HEK293 (cell line): ENCODE data around the gene GAREM1.

Experiments used
- CTCF ChIA-PET: fragments of 350-600 bp; formaldehyde crosslinking; extraction: SDS; loops from one replicate; lab custom pipeline; 2021; ENCODE audit warnings: antibody characterized with exemption; lab: Yijun Ruan, JAX
- POLR2A ChIA-PET: fragments of 300-600 bp; formaldehyde crosslinking; extraction: SDS; loops from one replicate; lab custom pipeline; 2020; ENCODE audit warnings: antibody characterized with exemption, inconsistent platforms; lab: Yijun Ruan, JAX
- H3K27ac ChIP-seq: fragments of 200-500 bp; sonication (Bioruptor generic); 2 replicates; pipeline ENCODE4 v1.5.1; 2014; ENCODE audit warnings: low read depth, low read length, control low read depth, inconsistent platforms; ENCODE audit errors: extremely low read depth
- H3K36me3 ChIP-seq, 2 experiments: fragments of 200-500 bp in 1 of 2; sonication (Bioruptor generic) in 1 of 2; 1 replicate in 1 of 2; 2 replicates in 1 of 2; pipeline ENCODE4 v1.5.1; 2014 to 2017; ENCODE audit warnings: inconsistent platforms in 2 of 2, low read length in 2 of 2; ENCODE audit not compliant: control insufficient read depth in 2 of 2, insufficient read depth in 1 of 2
- H3K4me1 ChIP-seq: fragments of 200-500 bp; sonication (Bioruptor generic); 2 replicates; pipeline ENCODE4 v1.5.1; 2014; ENCODE audit warnings: mild to moderate bottlenecking, low read length, inconsistent platforms; ENCODE audit not compliant: control insufficient read depth, insufficient read depth
- H3K4me3 ChIP-seq: 2 replicates; pipeline ENCODE4 v1.5.1; 2011; ENCODE audit warnings: low read depth, mild to moderate bottlenecking, control low read depth, low read length, moderate library complexity
- H3K9me3 ChIP-seq: fragments of 200-500 bp; sonication (Bioruptor generic); 2 replicates; pipeline ENCODE4 v1.5.1; 2014; ENCODE audit warnings: low read depth, low read length, inconsistent platforms; ENCODE audit not compliant: control insufficient read depth, insufficient read depth
- GLIS1 ChIP-seq: fragments of 450-650 bp; formaldehyde crosslinking; IDR thresholded peaks from 2 replicates; pipeline ENCODE4 v1.5.1; 2016; ENCODE audit warnings: missing biosample characterization, missing genetic modification characterization
- HOXC10 ChIP-seq: sonication (generic); formaldehyde crosslinking; IDR thresholded peaks from 2 replicates; pipeline ENCODE4 v1.8.1; 2023; ENCODE audit warnings: mild to moderate bottlenecking, missing genetic modification reagents
- RBAK ChIP-seq: fragments of 450-650 bp; formaldehyde crosslinking; IDR thresholded peaks from 2 replicates; pipeline ENCODE4 v1.5.1; 2016; ENCODE audit warnings: missing biosample characterization, missing genetic modification characterization
- SCRT2 ChIP-seq: fragments of 450-650 bp; formaldehyde crosslinking; IDR thresholded peaks from 2 replicates; pipeline ENCODE4 v1.5.1; 2016; ENCODE audit warnings: missing biosample characterization, missing genetic modification characterization
- TCF7L2 ChIP-seq: IDR thresholded peaks from 2 replicates; pipeline ENCODE4 v1.6.1; 2011; ENCODE audit warnings: low read depth, mild to moderate bottlenecking, inconsistent platforms, low read length, moderate library complexity, borderline replicate concordance
- TRIM28 ChIP-seq: IDR thresholded peaks from 2 replicates; pipeline ENCODE4 v1.6.1; 2011; ENCODE audit warnings: low read length, control low read depth, borderline replicate concordance
- ZFP41 ChIP-seq: fragments of 450-650 bp; formaldehyde crosslinking; IDR thresholded peaks from 2 replicates; pipeline ENCODE4 v1.5.1; 2016; ENCODE audit warnings: missing biosample characterization, missing genetic modification characterization, borderline replicate concordance
- ZNF132 ChIP-seq: fragments of 450-650 bp; formaldehyde crosslinking; IDR thresholded peaks from 2 replicates; pipeline ENCODE4 v1.5.1; 2017; ENCODE audit warnings: missing biosample characterization, missing genetic modification characterization, borderline replicate concordance
- ZNF133 ChIP-seq: fragments of 450-650 bp; formaldehyde crosslinking; IDR thresholded peaks from 2 replicates; pipeline ENCODE4 v1.5.1; 2016; ENCODE audit warnings: missing biosample characterization, missing genetic modification characterization
- ZNF16 ChIP-seq: fragments of 450-650 bp; formaldehyde crosslinking; IDR thresholded peaks from 2 replicates; pipeline ENCODE4 v1.5.1; 2016; ENCODE audit warnings: low read depth, missing biosample characterization, missing genetic modification characterization
- ZNF221 ChIP-seq: fragments of 450-650 bp; formaldehyde crosslinking; IDR thresholded peaks from 2 replicates; pipeline ENCODE4 v1.5.1; 2017; ENCODE audit warnings: missing biosample characterization, missing genetic modification characterization, borderline replicate concordance
- ZNF223 ChIP-seq: fragments of 450-650 bp; formaldehyde crosslinking; IDR thresholded peaks from 2 replicates; pipeline ENCODE4 v1.5.1; 2016; ENCODE audit warnings: missing biosample characterization, missing genetic modification characterization
- ZNF311 ChIP-seq: fragments of 450-650 bp; formaldehyde crosslinking; IDR thresholded peaks from 2 replicates; pipeline ENCODE4 v1.5.1; 2017; ENCODE audit warnings: missing biosample characterization, missing genetic modification characterization, borderline replicate concordance
- ZNF350 ChIP-seq: fragments of 450-650 bp; formaldehyde crosslinking; IDR thresholded peaks from 2 replicates; pipeline ENCODE4 v1.5.0; 2017; ENCODE audit warnings: missing biosample characterization, mild to moderate bottlenecking, missing genetic modification characterization
- ZNF416 ChIP-seq: fragments of 450-650 bp; formaldehyde crosslinking; IDR thresholded peaks from 2 replicates; pipeline ENCODE4 v1.5.1; 2016; ENCODE audit warnings: missing biosample characterization, missing genetic modification characterization
- ZNF473 ChIP-seq: fragments of 450-650 bp; formaldehyde crosslinking; IDR thresholded peaks from 2 replicates; pipeline ENCODE4 v1.5.1; 2017; ENCODE audit warnings: missing biosample characterization, missing genetic modification characterization
- ZNF549 ChIP-seq: fragments of 450-650 bp; IDR thresholded peaks from 2 replicates; pipeline ENCODE4 v1.5.1; 2018; ENCODE audit warnings: missing biosample characterization, missing genetic modification characterization, mild to moderate bottlenecking, inconsistent platforms, moderate library complexity
- ZNF555 ChIP-seq: fragments of 450-650 bp; formaldehyde crosslinking; conservative IDR thresholded peaks from 2 replicates; pipeline ENCODE4 v1.5.1; 2017; ENCODE audit warnings: missing biosample characterization, mild to moderate bottlenecking, missing genetic modification characterization, inconsistent platforms
- ZNF558 ChIP-seq: fragments of 450-650 bp; formaldehyde crosslinking; IDR thresholded peaks from 2 replicates; pipeline ENCODE4 v1.5.1; 2016; ENCODE audit warnings: missing biosample characterization, missing genetic modification characterization
- ZNF623 ChIP-seq: fragments of 450-650 bp; formaldehyde crosslinking; IDR thresholded peaks from 2 replicates; pipeline ENCODE4 v1.5.1; 2016; ENCODE audit warnings: missing biosample characterization, missing genetic modification characterization
- ZNF660 ChIP-seq: fragments of 450-650 bp; IDR thresholded peaks from 2 replicates; pipeline ENCODE4 v1.5.1; 2018; ENCODE audit warnings: missing biosample characterization, mild to moderate bottlenecking, missing genetic modification characterization
- ZNF747 ChIP-seq: fragments of 450-650 bp; formaldehyde crosslinking; IDR thresholded peaks from 2 replicates; pipeline ENCODE4 v1.5.1; 2016; ENCODE audit warnings: missing biosample characterization, missing genetic modification characterization
- ZNF792 ChIP-seq: fragments of 450-650 bp; formaldehyde crosslinking; IDR thresholded peaks from 2 replicates; pipeline ENCODE4 v1.5.1; 2016; ENCODE audit warnings: missing biosample characterization, missing genetic modification characterization
- TF ChIP-seq, protein P1 (sequence below): fragments of 450-650 bp; formaldehyde crosslinking; IDR thresholded peaks from 2 replicates; pipeline ENCODE4 v1.5.1; 2016; ENCODE audit warnings: missing biosample characterization, missing genetic modification characterization
- TF ChIP-seq, protein P2 (sequence below): fragments of 450-650 bp; formaldehyde crosslinking; IDR thresholded peaks from 2 replicates; pipeline ENCODE4 v1.5.1; 2017; ENCODE audit warnings: missing biosample characterization, mild to moderate bottlenecking, missing genetic modification characterization, moderate library complexity
- TF ChIP-seq, protein P3 (sequence below): fragments of 450-650 bp; formaldehyde crosslinking; conservative IDR thresholded peaks from 2 replicates; pipeline ENCODE4 v1.5.1; 2016; ENCODE audit warnings: low read depth, missing biosample characterization, missing genetic modification characterization

Gene GAREM1

DNA sequence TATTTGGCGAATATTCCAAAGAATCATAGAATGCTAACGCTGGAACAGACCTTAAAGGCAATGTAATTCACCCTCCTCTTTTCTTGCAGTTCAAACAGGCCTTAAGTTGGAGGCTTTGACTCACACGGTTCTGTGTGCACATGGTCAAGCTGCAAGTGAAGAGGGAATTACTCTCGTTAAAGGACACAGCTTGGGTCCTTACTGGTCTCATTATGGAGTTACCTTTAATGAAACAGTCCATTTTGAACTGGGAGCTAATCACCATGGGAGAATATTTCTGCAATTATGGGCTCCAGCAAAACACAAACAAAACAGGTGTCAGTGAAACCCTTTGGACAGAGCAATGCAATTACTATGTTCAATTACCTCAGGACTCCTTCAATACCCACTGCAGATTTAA is 135.5 kb downstream of the GAREM1 start:
- Histone ChIP-seq H3K27ac (no peak overlapping the region), H3K4me1 (no peaks in the 10 kb centered on the region; the same call in 1 of the 2 replicates)
- CTCF ChIA-PET: interaction anchor here (0.6 to 1.8 kb wide), 3 partner anchors 46 to 135 kb away, joined by 3 to 5 read pairs (median 3); partner anchors contain the start of gene GAREM1

DNA sequence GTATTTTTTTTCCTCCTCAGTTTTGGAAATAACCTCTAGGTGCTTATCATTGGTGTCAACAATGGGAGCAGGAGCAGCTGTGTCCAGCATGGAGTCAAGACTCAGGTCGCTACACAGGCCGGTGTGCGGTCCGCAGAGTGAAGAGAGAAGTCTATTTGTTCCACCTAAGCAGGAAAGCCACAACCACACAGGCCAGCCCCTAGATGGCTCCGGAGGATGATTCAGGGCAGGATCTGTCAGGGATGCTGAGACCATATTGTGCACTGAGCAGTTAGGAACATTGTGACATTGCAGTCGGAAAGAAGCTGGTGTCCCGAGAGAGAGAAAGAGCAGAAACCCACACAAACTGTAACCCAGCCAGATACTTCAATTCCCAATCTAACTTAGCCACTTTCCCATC is 136.9 kb downstream of the GAREM1 start:
- H3K27ac ChIP-seq: no peak overlapping the region
- no peaks in the 10 kb centered on the region for H3K9me3 ChIP-seq
- TF ChIP-seq, protein P1, sequence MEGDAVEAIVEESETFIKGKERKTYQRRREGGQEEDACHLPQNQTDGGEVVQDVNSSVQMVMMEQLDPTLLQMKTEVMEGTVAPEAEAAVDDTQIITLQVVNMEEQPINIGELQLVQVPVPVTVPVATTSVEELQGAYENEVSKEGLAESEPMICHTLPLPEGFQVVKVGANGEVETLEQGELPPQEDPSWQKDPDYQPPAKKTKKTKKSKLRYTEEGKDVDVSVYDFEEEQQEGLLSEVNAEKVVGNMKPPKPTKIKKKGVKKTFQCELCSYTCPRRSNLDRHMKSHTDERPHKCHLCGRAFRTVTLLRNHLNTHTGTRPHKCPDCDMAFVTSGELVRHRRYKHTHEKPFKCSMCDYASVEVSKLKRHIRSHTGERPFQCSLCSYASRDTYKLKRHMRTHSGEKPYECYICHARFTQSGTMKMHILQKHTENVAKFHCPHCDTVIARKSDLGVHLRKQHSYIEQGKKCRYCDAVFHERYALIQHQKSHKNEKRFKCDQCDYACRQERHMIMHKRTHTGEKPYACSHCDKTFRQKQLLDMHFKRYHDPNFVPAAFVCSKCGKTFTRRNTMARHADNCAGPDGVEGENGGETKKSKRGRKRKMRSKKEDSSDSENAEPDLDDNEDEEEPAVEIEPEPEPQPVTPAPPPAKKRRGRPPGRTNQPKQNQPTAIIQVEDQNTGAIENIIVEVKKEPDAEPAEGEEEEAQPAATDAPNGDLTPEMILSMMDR (tag by site-specific recombination): peak; percentile 29; the same call in 1 of the 2 replicates
- TF ChIP-seq ZNF747 (tag by site-specific recombination) (no peak), ZFP41 (tag by site-specific recombination) (no peak), ZNF416 (tag by site-specific recombination) (no peak), ZNF555 (tag by site-specific recombination) (peak; percentile 24), ZNF221 (tag by site-specific recombination) (no peak), ZNF223 (tag by site-specific recombination) (no peak), ZNF549 (tag by site-specific recombination) (no peak), ZNF792 (tag by site-specific recombination) (no peak)
- TF ChIP-seq, protein P2, sequence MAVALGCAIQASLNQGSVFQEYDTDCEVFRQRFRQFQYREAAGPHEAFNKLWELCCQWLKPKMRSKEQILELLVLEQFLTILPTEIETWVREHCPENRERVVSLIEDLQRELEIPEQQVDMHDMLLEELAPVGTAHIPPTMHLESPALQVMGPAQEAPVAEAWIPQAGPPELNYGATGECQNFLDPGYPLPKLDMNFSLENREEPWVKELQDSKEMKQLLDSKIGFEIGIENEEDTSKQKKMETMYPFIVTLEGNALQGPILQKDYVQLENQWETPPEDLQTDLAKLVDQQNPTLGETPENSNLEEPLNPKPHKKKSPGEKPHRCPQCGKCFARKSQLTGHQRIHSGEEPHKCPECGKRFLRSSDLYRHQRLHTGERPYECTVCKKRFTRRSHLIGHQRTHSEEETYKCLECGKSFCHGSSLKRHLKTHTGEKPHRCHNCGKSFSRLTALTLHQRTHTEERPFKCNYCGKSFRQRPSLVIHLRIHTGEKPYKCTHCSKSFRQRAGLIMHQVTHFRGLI: no peak
- no peak overlapping the region for H3K4me3 ChIP-seq
- no peaks in the 10 kb centered on the region for H3K36me3 ChIP-seq
- no peaks in the 10 kb centered on the region; the same call in 1 of the 2 replicates for H3K4me1 ChIP-seq
- CTCF ChIA-PET: interaction anchor here (0.6 to 1.8 kb wide), 3 partner anchors 52 to 216 kb away, joined by 3 to 4 read pairs (median 3); partner anchors contain the start of gene GAREM1
- POLR2A ChIA-PET: no interaction called here

More for the DNA sequence above, 135.5 kb downstream of the GAREM1 start:
- no peaks in the 10 kb centered on the region for H3K9me3 ChIP-seq
- H3K4me3 ChIP-seq: no peak overlapping the region
- H3K36me3 ChIP-seq: no peaks in the 10 kb centered on the region
- POLR2A ChIA-PET: no interaction called here
- TF ChIP-seq GLIS1 (tag by site-specific recombination): no peak
- peak; percentile 64; the same call in 1 of the 2 replicates for TF ChIP-seq TRIM28

DNA sequence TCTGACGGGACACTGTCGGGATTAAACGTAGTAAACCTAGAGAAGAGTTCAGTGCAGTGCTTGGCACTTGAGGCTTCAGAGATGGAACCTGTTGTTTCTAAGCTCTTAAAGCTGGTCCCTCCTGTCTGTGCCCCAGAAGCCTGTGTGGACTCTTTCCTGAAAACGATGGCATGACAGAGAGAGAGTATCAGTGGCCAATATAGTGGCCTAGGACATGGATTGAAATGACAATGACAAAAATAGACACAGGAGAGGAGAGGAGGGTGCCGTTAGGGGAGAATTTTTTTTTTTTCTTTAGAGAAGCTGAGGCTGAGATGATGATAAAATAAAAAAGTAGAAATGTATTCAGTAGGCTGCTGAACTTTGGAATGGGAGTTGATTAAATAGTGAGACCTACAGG is 138.0 kb downstream of the GAREM1 start:
- H3K4me1 ChIP-seq: no peaks in the 10 kb centered on the region; the same call in 1 of the 2 replicates
- H3K36me3 ChIP-seq: no peaks in the 10 kb centered on the region
- H3K27ac ChIP-seq: no peak overlapping the region
- ChIA-PET POLR2A (no interaction called here), CTCF (interaction anchor here (0.7 kb wide), 2 partner anchors 11 to 17 kb away, joined by 3 to 4 read pairs; no protein-coding TSS in a partner anchor)
- TF ChIP-seq ZNF350 (tag by site-specific recombination): no peak
- TF ChIP-seq HOXC10 (CRISPR knock-in tag): no peak
- TF ChIP-seq, protein P3, sequence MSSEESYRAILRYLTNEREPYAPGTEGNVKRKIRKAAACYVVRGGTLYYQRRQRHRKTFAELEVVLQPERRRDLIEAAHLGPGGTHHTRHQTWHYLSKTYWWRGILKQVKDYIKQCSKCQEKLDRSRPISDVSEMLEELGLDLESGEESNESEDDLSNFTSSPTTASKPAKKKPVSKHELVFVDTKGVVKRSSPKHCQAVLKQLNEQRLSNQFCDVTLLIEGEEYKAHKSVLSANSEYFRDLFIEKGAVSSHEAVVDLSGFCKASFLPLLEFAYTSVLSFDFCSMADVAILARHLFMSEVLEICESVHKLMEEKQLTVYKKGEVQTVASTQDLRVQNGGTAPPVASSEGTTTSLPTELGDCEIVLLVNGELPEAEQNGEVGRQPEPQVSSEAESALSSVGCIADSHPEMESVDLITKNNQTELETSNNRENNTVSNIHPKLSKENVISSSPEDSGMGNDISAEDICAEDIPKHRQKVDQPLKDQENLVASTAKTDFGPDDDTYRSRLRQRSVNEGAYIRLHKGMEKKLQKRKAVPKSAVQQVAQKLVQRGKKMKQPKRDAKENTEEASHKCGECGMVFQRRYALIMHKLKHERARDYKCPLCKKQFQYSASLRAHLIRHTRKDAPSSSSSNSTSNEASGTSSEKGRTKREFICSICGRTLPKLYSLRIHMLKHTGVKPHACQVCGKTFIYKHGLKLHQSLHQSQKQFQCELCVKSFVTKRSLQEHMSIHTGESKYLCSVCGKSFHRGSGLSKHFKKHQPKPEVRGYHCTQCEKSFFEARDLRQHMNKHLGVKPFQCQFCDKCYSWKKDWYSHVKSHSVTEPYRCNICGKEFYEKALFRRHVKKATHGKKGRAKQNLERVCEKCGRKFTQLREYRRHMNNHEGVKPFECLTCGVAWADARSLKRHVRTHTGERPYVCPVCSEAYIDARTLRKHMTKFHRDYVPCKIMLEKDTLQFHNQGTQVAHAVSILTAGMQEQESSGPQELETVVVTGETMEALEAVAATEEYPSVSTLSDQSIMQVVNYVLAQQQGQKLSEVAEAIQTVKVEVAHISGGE (tag by site-specific recombination): no peak
- TF ChIP-seq TCF7L2: no peak
- no peak for TF ChIP-seq ZNF558 (tag by site-specific recombination)
- TF ChIP-seq ZNF473 (tag by site-specific recombination): no peak
- TF ChIP-seq SCRT2: no peak
- no peak for TF ChIP-seq RBAK (tag by site-specific recombination)
- TF ChIP-seq ZNF132 (tag by site-specific recombination): no peak
- no peak for TF ChIP-seq ZNF133 (tag by site-specific recombination)
- no peak for TF ChIP-seq ZNF16 (tag by site-specific recombination)
- TF ChIP-seq ZNF549 (tag by site-specific recombination): no peak
- TF ChIP-seq ZNF311 (tag by site-specific recombination): no peak
- no peak for TF ChIP-seq ZNF660 (tag by site-specific recombination)
- no peak for TF ChIP-seq ZNF792 (tag by site-specific recombination)
- no peak for TF ChIP-seq ZNF623 (tag by site-specific recombination)
- H3K9me3 ChIP-seq: no peaks in the 10 kb centered on the region
- H3K4me3 ChIP-seq: no peak overlapping the region
